Endothelial cell of umbilical vein (primary cell): ENCODE results near the gene ZBTB40. TPM values are rescaled to one million over a fixed set of nuclear protein-coding genes. Genes with fewer than 3 reads are reported as not detected.
A peak's percentile ranks its signal among the peaks of the same experiment; 100 is the strongest.

Experiments used
- BruUV-seq: library from RNA; stranded (reverse); fragments of 400-500 nt; replicated peaks from 2 replicates; lab custom pipeline; 2021; lab: Mats Ljungman, UMichigan
- CTCF ChIA-PET: fragments of 300-600, 350-600 bp; sonication (Branson Sonifier 250); formaldehyde crosslinking; loops from one replicate; lab custom pipeline; 2021; ENCODE audit warnings: antibody characterized with exemption, inconsistent platforms; lab: Charles Lee
- POLR2A ChIA-PET: fragments of 300-600, 350-600 bp; sonication (Branson Sonifier 250); formaldehyde crosslinking; loops from one replicate; lab custom pipeline; 2021; ENCODE audit warnings: antibody characterized with exemption, inconsistent platforms; lab: Charles Lee
- DNase-seq: peaks from one replicate; pipeline ENCODE4 v3.0.0-alpha.2; 2011; ENCODE audit warnings: low read depth, low spot score
- FAIRE-seq: peaks from 2 replicates; lab custom pipeline; 2011; peaks lifted over from hg19 to GRCh38; lab: Jason Lieb, UNC
- H2AFZ ChIP-seq: 2 replicates; pipeline ENCODE4 v1.6.0; 2012; ENCODE audit warnings: low read depth, low read length, control low read depth, inconsistent platforms
- H3K27ac ChIP-seq: 2 replicates; pipeline ENCODE4 v1.5.1; 2011; ENCODE audit warnings: low read depth, mild to moderate bottlenecking, control low read depth, low read length, moderate library complexity; ENCODE audit not compliant: insufficient read depth
- H3K27me3 ChIP-seq, 2 experiments: 2 replicates each; pipeline versions ENCODE4 v1.6.0 to v1.6.1; 2011; ENCODE audit warnings: low read length in 2 of 2, mixed read lengths in 1 of 2; ENCODE audit not compliant: control insufficient read depth in 2 of 2, insufficient read depth in 2 of 2
- H3K36me3 ChIP-seq, 2 experiments: 2 replicates in 1 of 2; 3 replicates in 1 of 2; pipeline ENCODE4 v1.5.1; 2011; ENCODE audit warnings: low read length in 2 of 2, mild to moderate bottlenecking in 1 of 2, moderate library complexity in 1 of 2; ENCODE audit not compliant: control insufficient read depth in 2 of 2, insufficient read depth in 2 of 2; ENCODE audit errors: extremely low read depth in 1 of 2
- H3K4me1 ChIP-seq: 3 replicates; pipeline ENCODE4 v1.5.1; 2011; ENCODE audit warnings: mild to moderate bottlenecking, low read length; ENCODE audit not compliant: control insufficient read depth, insufficient read depth; ENCODE audit errors: extremely low read depth
- H3K4me2 ChIP-seq: 2 replicates; pipeline ENCODE4 v1.6.1; 2011; ENCODE audit warnings: low read length, control low read depth, mixed read lengths; ENCODE audit not compliant: insufficient read depth
- H3K4me3 ChIP-seq, 3 experiments: fragments of 200-600 bp in 1 of 3; sonication (generic), shearing (Covaris generic) in 1 of 3; replicated peaks in 1 of 3; 2 replicates each; pipeline ENCODE4 v1.5.1; 2011 to 2016; ENCODE audit warnings: control low read depth in 3 of 3, low read length in 3 of 3, mild to moderate bottlenecking in 2 of 3, inconsistent platforms in 1 of 3, low read depth in 1 of 3, moderate library complexity in 1 of 3; ENCODE audit not compliant: insufficient read depth in 1 of 3
- H3K79me2 ChIP-seq: 2 replicates; pipeline ENCODE4 v1.6.0; 2012; ENCODE audit warnings: low read length, inconsistent platforms; ENCODE audit not compliant: control insufficient read depth, insufficient read depth
- H3K9ac ChIP-seq: replicated peaks from 2 replicates; pipeline ENCODE3; 2011; ENCODE audit warnings: low read length, control low read depth; ENCODE audit not compliant: insufficient read depth; ENCODE audit errors: extremely low read depth
- H3K9me1 ChIP-seq: replicated peaks from 3 replicates; pipeline ENCODE4 v1.6.0; 2011; ENCODE audit warnings: mild to moderate bottlenecking, low read length; ENCODE audit not compliant: control insufficient read depth, insufficient read depth; ENCODE audit errors: extremely low read depth
- H3K9me3 ChIP-seq: replicated peaks from 2 replicates; pipeline ENCODE4 v1.5.1; 2012; ENCODE audit warnings: low read length, inconsistent platforms; ENCODE audit not compliant: control insufficient read depth, insufficient read depth
- H4K20me1 ChIP-seq: replicated peaks from 2 replicates; pipeline ENCODE3; 2011; ENCODE audit warnings: mild to moderate bottlenecking, low read length; ENCODE audit not compliant: control insufficient read depth, insufficient read depth; ENCODE audit errors: extremely low read depth
- CTCF ChIP-seq, 2 donors: IDR thresholded peaks; 1 replicate in 1 of 2; 2 replicates in 1 of 2; pipeline ENCODE4 v1.5.1; 2011; ENCODE audit warnings: low read length in 2 of 2, mild to moderate bottlenecking in 2 of 2, moderate library complexity in 2 of 2, control low read depth in 1 of 2, inconsistent platforms in 1 of 2, low read depth in 1 of 2; ENCODE audit not compliant: insufficient read depth in 1 of 2; ENCODE audit errors: extremely low read depth in 1 of 2
- JUN ChIP-seq: IDR thresholded peaks from 2 replicates; pipeline ENCODE4 v1.6.1; 2011; ENCODE audit warnings: borderline replicate concordance, low read depth; ENCODE audit not compliant: insufficient read length, insufficient read depth
- dilution Hi-C: fragments of 300-500 bp; cut with MboI; formaldehyde crosslinking; loops from one replicate; pipeline ENCODE4 v1.15.0; 2019; ENCODE audit warnings: low sequenced_read_pairs; ENCODE audit not compliant: extremely low pct_ligation_motif_present
- intact Hi-C: fragments of 100-400 bp; cut with micrococcal nuclease; formaldehyde crosslinking; loops from one replicate; pipeline ENCODE4 v1.10.0; 2022
- polyA plus RNA-seq, 4 experiments: library from polyadenylated mRNA; depleted of rRNA in 3 of 4; stranded (reverse) in 3 of 4; unstranded in 1 of 4; fragments of >200 nt; gene quantifications; 2 replicates each; pipeline versions ENCODE4 v1.2.1 to v1.2.3, GENCODE V29; 2011 to 2012; ENCODE audit warnings: missing spikeins in 1 of 4
- total RNA-seq: library from RNA; stranded (reverse); gene quantifications from 2 replicates; pipeline ENCODE4 v1.2.3, GENCODE V29; 2021

The ZBTB40 gene
- total and polyA plus RNA-seq, 2 donors (not counting 3 experiments of a cell fraction or from before 2014, with no cell fraction given): 12.3 to 21.3 TPM

- Histone ChIP-seq H3K36me3 (no peaks in the 10 kb centered on the region), H3K27ac (no peak overlapping the region), H3K9ac (no peak overlapping the region), H3K27me3 (peaks cover 15 to 18% of the 10 kb centered on the region in 2 experiments), H2AFZ (peak overlapping the region; percentile 25), H3K4me2 (no peak overlapping the region), H3K4me3 (no peak overlapping the region), H3K79me2 (no peaks in the 10 kb centered on the region), H3K4me1 (peaks cover 24% of the 10 kb centered on the region), H3K9me3 (no peaks in the 10 kb centered on the region), H4K20me1 (no peaks in the 10 kb centered on the region), H3K9me1 (no peaks in the 10 kb centered on the region)
- intact Hi-C loops (loop anchor here (1.0 to 5.0 kb wide), 5 partner anchors 285 to 1046 kb away; no protein-coding TSS in a partner anchor), dilution Hi-C loops (no loop called here)
- FAIRE-seq (peak; percentile 90), DNase-seq (peak; percentile 79)
- no TSS peak for BruUV-seq
- POLR2A ChIA-PET: interaction anchor here (0.6 kb wide), 1 partner anchor 133 kb away, joined by 3 read pairs; no protein-coding TSS in a partner anchor
- CTCF ChIA-PET: interaction anchor here (0.6 to 6.7 kb wide), 53 partner anchors 9 to 1048 kb away, joined by 3 to 50 read pairs (median 3); partner anchors contain the start of genes ALPL, C1QC, CELA3B and WNT4
- TF ChIP-seq JUN (no peak), CTCF (IDR thresholded peaks at IDR 0.05; ENCODE audit: extremely low read depth in 1 of 2, insufficient read depth in 1 of 2, low read depth in 1 of 2, low read length in 2 of 2) (peak; percentile 93 to 97)
Measured at GRCh38 chr1:22416555-22417454, 34.8 kb upstream of the ZBTB40 start.
